Anterior cingulate cortex (tissue), 58 donors: ENCODE results near the gene UGT2A2.
"Not testable (repeated sequence)": the region's sequence is repeated elsewhere in the genome, so short reads cannot be mapped to it uniquely, and the experiment has no call there.

Experiments used
- DNase-seq, 58 donors: peaks; one replicate each; lab custom pipeline; 2025; lab: John Stamatoyannopoulos, UW

UGT2A2 gene

GRCh38 chr4:69639542-69639941, at the start of gene UGT2A2:
TSS of gene UGT2A2 (minus strand) at chr4:69639642. CDS start at chr4:69639640, 2 bp downstream.
- no peak for DNase-seq

- DNase-seq: no peak
Observed at GRCh38 chr4:69684804-69685203, 45.4 kb upstream of the UGT2A2 start.

- no peak for DNase-seq
Observed at GRCh38 chr4:69668680-69669079, 29.2 kb upstream of the UGT2A2 start.

GRCh38 chr4:69664009-69664408, 24.6 kb upstream of the UGT2A2 start:
- DNase-seq: not testable (repeated sequence)

GRCh38 chr4:69661130-69661803, 21.8 kb upstream of the UGT2A2 start:
- DNase-seq: not testable (repeated sequence)

GRCh38 chr4:69658133-69658532, 18.7 kb upstream of the UGT2A2 start:
- no peak for DNase-seq

GRCh38 chr4:69656653-69657158, 17.3 kb upstream of the UGT2A2 start:
- no peak for DNase-seq

GRCh38 chr4:69653147-69653546, 13.7 kb upstream of the UGT2A2 start, which contains the start of gene UGT2A1:
TSS of gene UGT2A1 (minus strand) at chr4:69653247. CDS start at chr4:69647644, 5,603 bp downstream.
- no peak for DNase-seq

- DNase-seq: no peak
Observed at GRCh38 chr4:69650872-69651271, 11.4 kb upstream of the UGT2A2 start.

GRCh38 chr4:69649629-69650028, 10.2 kb upstream of the UGT2A2 start:
- no peak for DNase-seq

GRCh38 chr4:69649207-69649606, 9.8 kb upstream of the UGT2A2 start:
- no peak for DNase-seq

- DNase-seq: no peak
Observed at GRCh38 chr4:69642961-69643360, 3.5 kb upstream of the UGT2A2 start.

- no peak for DNase-seq
Observed at GRCh38 chr4:69640289-69640688, 847 bp upstream of the UGT2A2 start.

- peak in 1 of 58 donors; percentile 23 for DNase-seq
Observed at GRCh38 chr4:69617083-69617694, 22.3 kb downstream of the UGT2A2 start.

GRCh38 chr4:69610484-69610883, 29.0 kb downstream of the UGT2A2 start:
- DNase-seq: no peak

GRCh38 chr4:69601065-69601464, 38.4 kb downstream of the UGT2A2 start:
- DNase-seq: no peak

GRCh38 chr4:69600013-69600412, 39.4 kb downstream of the UGT2A2 start:
- no peak for DNase-seq

GRCh38 chr4:69594382-69594781, 45.1 kb downstream of the UGT2A2 start:
- no peak for DNase-seq

- DNase-seq: no peak
Observed at GRCh38 chr4:69591364-69591763, 48.1 kb downstream of the UGT2A2 start.

- no peak for DNase-seq
Observed at GRCh38 chr4:69589884-69590283, 49.6 kb downstream of the UGT2A2 start.

GRCh38 chr4:69584135-69584534, 55.3 kb downstream of the UGT2A2 start:
- DNase-seq: no peak

- DNase-seq: no peak
Observed at GRCh38 chr4:69583543-69583942, 55.9 kb downstream of the UGT2A2 start.
